RWPE1 (cell line): ENCODE data around the gene GRAMD2B.

Experiments
- CTCF ChIA-PET: fragments of 350-600 bp; sonication (Branson Sonifier 250); formaldehyde crosslinking; extraction: SDS; loops from one replicate; lab custom pipeline; 2021; lab: Yijun Ruan, JAX
- POLR2A ChIA-PET: fragments of 400-600 bp; formaldehyde crosslinking; extraction: SDS; loops from one replicate; lab custom pipeline; 2020; ENCODE audit warnings: antibody characterized with exemption; ENCODE audit not compliant: low non-redundant PET; lab: Yijun Ruan, JAX
- DNase-seq: peaks from one replicate; pipeline ENCODE4 v3.0.0; 2012; ENCODE audit warnings: low spot score
- H3K27ac ChIP-seq: fragments of 450-650 bp; 2 replicates; pipeline ENCODE4 v1.5.1; 2017
- TF ChIP-seq, protein P1 (sequence below): fragments of 450-650 bp; conservative IDR thresholded peaks from 2 replicates; pipeline ENCODE4 v1.5.1; 2017; ENCODE audit warnings: low read depth, mild to moderate bottlenecking

GRAMD2B gene

DNA sequence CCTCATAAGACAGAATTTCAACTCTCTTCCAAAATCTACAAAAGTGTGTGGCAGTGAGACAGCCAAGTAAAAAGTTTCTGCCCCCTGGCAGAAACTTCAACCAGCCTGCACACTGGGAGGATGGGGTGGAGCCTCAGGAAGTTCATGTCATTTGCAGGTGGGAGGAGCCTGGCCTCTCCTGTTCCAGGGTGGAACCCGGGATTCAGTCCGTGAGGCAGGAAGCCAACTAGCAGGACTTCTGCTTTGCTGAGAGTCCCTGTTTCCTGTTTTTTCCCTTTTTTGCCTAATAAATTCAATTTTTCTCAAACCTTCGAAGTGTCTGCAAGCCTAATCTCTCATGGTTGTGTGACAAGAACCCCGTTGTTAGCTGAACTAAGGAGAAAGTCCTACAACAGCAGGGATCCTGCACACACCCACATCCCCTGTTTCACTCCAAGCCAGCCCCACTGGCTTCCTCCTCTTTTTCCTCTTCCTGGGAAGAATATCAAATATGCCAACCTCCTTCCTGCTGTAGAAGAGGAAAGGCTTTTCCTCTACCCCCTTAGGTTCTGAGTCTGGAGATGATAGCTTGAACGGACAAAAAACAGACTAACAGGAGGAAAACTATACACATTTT lies 102.5 kb downstream of the GRAMD2B start:
- DNase-seq, result no peak
- ChIA-PET CTCF (interaction anchor here (0.6 kb wide), 1 partner anchor 125 kb away, joined by 7 read pairs; no protein-coding TSS in a partner anchor), POLR2A (interaction anchor here (0.6 kb wide), 1 partner anchor 121 kb away, joined by 3 read pairs; no protein-coding TSS in a partner anchor)
- H3K27ac ChIP-seq, result no peak overlapping the region
- TF ChIP-seq, protein P1, sequence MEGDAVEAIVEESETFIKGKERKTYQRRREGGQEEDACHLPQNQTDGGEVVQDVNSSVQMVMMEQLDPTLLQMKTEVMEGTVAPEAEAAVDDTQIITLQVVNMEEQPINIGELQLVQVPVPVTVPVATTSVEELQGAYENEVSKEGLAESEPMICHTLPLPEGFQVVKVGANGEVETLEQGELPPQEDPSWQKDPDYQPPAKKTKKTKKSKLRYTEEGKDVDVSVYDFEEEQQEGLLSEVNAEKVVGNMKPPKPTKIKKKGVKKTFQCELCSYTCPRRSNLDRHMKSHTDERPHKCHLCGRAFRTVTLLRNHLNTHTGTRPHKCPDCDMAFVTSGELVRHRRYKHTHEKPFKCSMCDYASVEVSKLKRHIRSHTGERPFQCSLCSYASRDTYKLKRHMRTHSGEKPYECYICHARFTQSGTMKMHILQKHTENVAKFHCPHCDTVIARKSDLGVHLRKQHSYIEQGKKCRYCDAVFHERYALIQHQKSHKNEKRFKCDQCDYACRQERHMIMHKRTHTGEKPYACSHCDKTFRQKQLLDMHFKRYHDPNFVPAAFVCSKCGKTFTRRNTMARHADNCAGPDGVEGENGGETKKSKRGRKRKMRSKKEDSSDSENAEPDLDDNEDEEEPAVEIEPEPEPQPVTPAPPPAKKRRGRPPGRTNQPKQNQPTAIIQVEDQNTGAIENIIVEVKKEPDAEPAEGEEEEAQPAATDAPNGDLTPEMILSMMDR, result no peak

DNA sequence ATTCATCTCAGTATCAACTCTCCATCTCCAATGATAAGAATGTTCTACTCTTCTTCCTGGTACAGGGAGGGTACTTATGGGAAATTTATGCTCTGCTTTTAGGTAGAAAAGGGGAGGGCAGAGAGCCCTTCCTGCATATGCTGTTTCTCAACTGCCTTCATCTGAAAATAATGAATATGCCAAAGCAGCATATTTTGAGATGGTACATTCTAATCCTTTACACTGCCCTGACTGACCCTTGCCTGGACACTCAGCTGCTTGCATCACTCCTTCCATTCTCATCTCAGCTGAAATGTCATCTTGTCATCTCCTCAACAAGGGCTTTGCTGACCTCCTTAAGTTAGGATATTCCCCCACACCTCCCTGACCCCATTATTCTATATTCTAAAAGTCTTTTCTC lies 103.3 kb downstream of the GRAMD2B start:
- no peak for DNase-seq
- POLR2A ChIA-PET, result no interaction called here
- H3K27ac ChIP-seq, result no peak overlapping the region
- CTCF ChIA-PET, result no interaction called here
- TF ChIP-seq, protein P1, result no peak

DNA sequence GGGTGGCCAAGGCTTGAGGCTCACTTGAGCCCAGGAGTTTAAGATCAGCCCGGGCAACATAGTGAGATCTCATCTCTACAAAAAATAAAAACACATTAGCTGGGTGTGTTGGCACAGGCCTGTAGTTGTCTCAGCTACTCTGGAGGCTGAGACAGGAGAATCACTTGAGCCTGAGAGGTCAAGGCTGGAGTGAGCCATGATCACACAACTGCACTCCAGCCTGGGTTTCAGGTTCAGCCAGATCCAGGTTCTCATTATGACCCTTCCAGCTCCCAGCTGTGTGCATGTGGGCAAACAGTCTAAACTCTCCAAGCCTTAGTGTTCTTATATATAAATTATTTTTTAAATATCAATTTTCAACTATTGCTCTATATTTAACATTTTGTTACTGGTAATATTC lies 103.9 kb downstream of the GRAMD2B start:
- ChIA-PET POLR2A (no interaction called here), CTCF (interaction anchor here (0.6 kb wide), 1 partner anchor 8 kb away, joined by 3 read pairs; no protein-coding TSS in a partner anchor)

DNA sequence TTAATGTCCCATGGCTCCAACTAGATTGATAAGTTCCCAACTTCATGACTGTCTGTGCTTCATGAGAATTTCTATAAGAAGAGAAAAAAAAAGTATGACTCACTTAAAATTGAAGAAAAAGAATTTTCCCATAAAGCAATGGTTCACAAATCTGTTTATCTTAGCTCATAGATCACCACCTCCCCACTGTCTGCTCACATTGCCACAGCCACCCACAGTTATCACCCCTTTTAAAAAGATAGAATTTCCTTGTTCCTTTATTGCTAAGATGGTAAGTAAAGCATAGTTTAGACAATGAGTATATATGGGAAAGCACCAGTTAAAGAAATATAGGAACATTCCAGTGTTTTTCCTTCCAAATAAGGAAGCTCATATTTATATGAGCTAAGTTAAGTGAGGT lies 104.7 kb downstream of the GRAMD2B start:
- ChIA-PET CTCF (interaction anchor here (0.6 to 0.7 kb wide), 2 partner anchors 9 to 11 kb away, joined by 3 read pairs; no protein-coding TSS in a partner anchor), POLR2A (no interaction called here)
- DNase-seq, result no peak
- TF ChIP-seq, protein P1, result no peak
- H3K27ac ChIP-seq, result no peak overlapping the region

More for the DNA sequence above, 103.9 kb downstream of the GRAMD2B start:
- no peak for DNase-seq
- TF ChIP-seq, protein P1, result no peak
- H3K27ac ChIP-seq, result no peak overlapping the region

DNA sequence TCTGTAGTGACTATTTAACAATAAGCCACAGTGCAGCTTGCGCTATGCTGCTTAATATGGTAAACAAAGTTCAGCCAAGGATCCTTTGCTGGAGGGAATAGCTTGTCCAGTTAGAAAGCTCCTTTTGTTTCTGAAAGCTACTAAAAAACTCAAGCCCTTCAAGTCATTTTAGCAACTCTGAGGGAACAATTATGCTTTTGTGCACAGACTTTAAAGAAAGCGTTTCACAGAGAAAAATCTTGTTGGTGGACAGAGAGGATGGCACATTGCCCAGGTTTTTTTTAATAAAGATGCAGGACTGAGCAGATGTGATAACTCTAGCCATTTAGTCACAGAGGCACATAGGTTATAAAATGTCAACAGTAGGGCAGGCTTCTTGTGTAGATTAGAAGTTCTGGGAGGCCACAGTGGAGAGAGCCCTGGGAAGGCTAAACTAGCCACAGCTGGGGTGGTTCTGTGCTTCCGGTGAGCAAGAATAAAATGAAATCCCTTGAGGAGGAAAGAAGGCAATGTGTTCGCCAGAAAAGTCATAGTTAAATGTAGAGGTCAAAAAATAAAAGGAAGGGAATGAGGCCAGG lies 108.4 kb downstream of the GRAMD2B start:
- ChIA-PET CTCF (interaction anchor here (0.6 to 3.1 kb wide), 3 partner anchors 32 to 178 kb away, joined by 3 to 13 read pairs (median 4); no protein-coding TSS in a partner anchor), POLR2A (no interaction called here)
- TF ChIP-seq, protein P1, result no peak
- no peak for DNase-seq
- H3K27ac ChIP-seq, result no peak overlapping the region

DNA sequence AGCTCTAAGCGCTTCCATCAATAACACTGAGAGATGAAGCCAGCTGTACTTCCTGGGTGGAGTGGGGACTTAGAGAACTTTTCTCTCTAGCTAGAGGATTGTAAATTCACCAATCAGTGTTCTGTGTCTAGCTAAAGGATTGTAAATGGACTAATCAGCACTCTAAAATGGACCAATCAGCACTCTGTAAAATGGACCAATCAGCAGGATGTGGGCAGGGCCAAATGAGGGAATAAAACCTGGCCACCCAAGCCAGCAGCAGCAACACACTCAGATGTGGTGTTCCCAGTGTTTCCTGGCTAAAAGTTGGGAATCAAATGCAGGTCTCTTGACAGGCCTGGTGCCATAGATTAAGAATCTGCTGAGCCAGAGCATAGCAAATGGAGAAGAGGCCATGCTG lies 111.3 kb downstream of the GRAMD2B start:
- CTCF ChIA-PET, result interaction anchor here (0.7 to 3.1 kb wide), 2 partner anchors 152 to 181 kb away, joined by 3 to 13 read pairs; no protein-coding TSS in a partner anchor
- TF ChIP-seq, protein P1, result no peak
- no peak overlapping the region for H3K27ac ChIP-seq
- DNase-seq, result no peak
- POLR2A ChIA-PET, result no interaction called here
